ENCODE data around the gene FOXRED1.

DNA sequence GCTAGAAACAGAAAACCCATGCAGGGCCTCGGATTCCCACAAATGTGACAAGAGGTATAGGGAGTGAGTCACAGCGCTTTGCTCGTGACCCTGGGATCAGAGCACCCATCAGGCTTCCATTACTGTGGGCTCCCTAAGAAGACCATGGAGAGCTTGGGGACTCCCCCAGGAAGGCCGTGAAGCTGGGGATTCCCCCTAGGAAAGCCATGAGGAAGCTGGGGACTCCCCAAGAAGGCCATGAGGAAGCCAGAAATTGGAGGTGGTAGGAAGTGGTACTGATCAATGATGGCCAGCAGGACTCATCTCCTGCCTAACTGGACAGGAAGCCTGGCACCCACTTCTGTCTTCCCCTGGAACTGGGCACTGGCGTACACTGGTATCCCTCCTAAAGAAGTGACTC, 24.8 kb downstream of the FOXRED1 start:
- TF ChIP-seq ZFX (IDR thresholded peaks at IDR 0.05), result no peak
- TF ChIP-seq, protein P1, sequence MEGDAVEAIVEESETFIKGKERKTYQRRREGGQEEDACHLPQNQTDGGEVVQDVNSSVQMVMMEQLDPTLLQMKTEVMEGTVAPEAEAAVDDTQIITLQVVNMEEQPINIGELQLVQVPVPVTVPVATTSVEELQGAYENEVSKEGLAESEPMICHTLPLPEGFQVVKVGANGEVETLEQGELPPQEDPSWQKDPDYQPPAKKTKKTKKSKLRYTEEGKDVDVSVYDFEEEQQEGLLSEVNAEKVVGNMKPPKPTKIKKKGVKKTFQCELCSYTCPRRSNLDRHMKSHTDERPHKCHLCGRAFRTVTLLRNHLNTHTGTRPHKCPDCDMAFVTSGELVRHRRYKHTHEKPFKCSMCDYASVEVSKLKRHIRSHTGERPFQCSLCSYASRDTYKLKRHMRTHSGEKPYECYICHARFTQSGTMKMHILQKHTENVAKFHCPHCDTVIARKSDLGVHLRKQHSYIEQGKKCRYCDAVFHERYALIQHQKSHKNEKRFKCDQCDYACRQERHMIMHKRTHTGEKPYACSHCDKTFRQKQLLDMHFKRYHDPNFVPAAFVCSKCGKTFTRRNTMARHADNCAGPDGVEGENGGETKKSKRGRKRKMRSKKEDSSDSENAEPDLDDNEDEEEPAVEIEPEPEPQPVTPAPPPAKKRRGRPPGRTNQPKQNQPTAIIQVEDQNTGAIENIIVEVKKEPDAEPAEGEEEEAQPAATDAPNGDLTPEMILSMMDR (conservative IDR thresholded peaks at IDR 0.05), result no peak
